RPMI7951 (cell line): Measurements from ENCODE around the gene MAD1L1. TPM values are rescaled to one million over a fixed set of nuclear protein-coding genes. Genes with fewer than 3 reads are reported as not detected.
A peak's percentile ranks its signal among the peaks of the same experiment; 100 is the strongest.

Source experiments
- DNase-seq: peaks from one replicate; pipeline ENCODE4 v3.0.0-alpha.2; 2012; ENCODE audit warnings: low read depth
- total RNA-seq: library from RNA; depleted of rRNA; stranded (reverse); fragments of >200 nt; shearing (Covaris generic); gene quantifications from 2 replicates; pipeline ENCODE4 v1.2.3, GENCODE V29; 2014

The MAD1L1 gene
- total RNA-seq, 1 experiment from 2014 or later, result 133 TPM

DNA sequence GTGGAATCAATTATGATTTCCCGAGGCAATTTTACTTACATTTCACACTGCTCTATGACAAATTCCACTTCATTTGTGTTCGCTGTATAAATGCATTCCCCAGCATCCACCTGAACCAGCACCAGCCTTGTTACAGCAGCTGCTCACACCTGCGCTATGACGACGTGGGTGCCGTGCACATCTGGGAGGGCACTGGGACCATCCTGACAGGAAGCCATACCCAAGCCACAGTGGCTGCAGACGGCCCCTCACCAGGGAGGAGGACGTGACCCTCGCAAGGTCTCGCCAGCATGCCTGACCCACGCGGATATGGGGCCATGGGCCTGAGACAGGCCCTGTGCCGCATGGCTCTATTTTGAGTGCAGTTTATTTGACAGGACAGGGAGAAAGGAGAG, 201.3 kb downstream of the MAD1L1 start:
- no peak for DNase-seq

DNA sequence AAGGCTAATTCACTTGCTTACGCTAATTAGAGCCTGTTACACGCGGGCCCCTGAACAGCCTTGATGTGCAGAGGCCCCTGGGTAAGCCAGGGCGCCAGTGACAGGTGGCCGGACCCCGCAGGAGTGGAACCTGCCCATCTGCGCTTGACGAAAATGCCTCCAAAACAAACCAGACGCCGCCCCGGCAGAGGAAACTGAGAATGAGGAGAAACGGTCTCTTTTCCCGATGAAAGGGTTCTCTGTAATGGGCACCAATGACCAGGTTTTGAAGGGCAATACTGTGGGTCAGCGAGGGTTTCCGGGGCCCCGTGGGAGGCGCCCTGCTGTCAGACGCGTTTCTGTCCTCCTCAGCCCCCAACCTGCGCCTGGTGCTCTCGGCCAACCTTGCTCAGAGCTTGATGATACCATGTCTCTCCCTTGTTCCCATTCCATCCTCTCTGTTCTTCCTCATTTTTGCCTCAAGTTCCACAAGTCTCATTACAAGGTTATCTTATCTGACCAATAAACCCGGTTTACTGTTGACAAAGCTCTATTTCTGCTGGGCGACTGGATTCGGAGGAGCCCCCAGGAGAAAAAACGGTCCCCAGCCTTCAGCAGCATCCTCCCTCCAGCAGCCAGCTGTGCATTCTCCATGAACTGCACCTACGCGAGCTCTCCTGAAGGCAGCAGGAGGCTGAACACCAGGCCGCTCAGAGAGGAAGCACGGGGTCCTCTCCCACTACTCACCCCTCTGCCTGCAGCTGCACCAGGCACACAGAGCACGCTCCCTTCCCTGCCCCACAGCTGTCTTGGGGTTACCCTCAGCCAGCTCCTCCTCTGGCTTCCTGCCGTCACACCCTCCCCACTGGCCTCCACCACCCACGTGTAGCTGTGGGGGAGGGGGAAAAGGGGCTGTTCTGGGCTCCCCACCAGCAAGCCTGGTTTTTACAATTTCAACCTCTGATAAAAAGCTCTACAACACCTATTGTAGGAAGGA, 202.0 kb downstream of the MAD1L1 start:
- DNase-seq, result no peak

DNA sequence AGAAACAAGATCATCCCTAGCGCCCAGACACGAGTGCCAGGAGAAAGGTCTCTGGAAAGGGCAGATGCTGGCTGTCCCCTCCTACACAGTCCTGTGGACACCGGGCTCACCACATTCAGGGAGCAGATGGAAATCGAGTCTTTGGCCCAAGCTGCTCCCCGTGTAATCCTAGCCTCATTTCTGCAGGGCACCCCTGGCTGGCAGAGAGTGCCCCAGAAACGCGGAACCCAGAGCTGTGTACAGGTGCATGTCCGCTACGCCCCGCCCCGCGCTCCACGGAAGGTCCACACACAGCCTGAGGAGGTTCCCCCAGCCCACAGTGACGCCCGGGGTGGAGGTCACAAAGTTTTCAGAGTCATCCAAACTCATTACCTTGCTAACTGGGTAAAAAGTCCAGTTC, 202.8 kb downstream of the MAD1L1 start:
- DNase-seq, result no peak

DNA sequence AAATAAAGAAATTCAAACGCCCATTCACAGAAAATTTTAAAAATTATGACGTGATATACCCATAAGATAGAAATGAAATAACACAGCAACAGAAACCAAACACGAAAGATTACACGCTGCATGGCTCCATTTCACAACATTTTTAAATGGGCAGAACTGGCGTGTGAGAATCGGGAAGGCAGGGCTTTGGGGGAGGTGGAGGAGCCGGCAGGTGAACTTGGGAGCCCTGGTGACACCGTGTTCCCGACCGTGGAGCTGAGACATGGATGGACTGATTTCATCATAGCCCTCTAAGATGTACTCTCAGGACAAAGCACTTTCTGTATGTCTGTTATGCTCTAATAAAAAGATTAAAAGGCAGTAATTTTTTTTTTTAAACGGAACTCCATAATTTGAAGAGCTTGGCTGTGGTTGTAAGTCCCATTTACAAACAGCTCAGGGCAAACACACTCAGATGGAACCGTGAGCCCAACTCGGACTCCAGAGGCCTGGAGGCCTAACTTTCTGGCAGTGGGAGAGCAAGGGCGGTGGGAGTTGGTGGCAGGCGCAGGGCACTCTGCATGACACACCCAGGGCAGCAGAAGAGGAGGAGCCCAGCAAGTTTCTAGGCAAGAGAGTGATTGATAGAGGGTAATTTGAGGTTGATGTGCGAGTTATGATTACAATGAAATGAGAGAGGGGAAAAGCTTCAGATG, 203.4 kb downstream of the MAD1L1 start:
- DNase-seq, result no peak

DNA sequence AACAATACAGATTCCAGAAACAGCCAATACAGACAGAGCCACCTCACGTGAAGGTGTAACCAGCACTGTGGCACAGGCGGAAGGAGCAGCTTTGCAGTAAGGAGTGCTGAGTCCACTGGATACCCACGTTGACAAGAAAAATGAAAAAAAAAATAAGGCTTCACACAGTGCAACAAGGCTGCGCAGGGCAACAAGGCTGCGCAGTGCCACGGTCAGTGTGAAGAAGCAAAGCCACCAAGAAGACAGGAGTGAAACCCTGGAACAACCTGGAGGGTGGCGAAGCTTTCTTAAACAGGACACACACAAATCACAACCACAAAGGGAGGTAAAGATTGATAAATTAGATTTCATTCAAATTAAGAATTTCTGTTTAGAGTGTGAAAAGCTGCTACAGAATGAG, 204.0 kb downstream of the MAD1L1 start:
- no peak for DNase-seq

DNA sequence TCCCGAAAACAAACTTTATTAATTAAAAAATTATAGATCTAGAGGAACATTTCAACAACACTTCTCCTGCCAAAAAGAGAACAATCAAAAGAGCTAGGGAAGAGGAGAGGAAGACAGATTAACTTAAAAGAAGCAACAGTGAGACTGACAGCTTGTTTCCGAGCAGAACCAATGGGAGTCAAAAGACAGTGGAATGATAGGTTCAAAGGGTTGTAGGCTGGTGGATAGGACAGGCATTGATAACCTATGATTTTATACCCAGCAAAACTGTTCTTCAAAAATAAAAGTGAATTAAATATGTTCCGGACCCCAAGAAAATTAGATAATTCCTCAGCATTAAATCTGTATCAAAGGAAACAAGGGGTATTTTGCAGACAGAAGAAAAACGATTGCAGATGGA, 207.6 kb downstream of the MAD1L1 start:
- DNase-seq, result no peak

DNA sequence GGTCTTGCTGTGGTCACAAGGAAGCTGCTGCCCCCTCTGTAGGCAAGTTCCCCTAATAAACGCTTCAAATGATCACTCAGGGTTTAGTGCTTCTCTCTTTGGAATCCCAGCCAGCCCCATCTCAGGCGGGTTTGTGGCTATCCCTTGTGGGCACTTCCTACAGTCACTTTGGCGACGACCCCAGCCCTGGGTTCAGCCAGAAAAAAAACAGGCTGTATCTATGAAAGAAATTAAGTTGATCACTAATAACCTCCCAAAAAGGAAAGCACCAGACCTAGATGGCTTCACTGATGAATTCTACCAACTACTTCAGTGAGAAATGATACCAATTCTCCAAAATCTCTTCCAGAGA, 208.2 kb downstream of the MAD1L1 start:
- no peak for DNase-seq

DNA sequence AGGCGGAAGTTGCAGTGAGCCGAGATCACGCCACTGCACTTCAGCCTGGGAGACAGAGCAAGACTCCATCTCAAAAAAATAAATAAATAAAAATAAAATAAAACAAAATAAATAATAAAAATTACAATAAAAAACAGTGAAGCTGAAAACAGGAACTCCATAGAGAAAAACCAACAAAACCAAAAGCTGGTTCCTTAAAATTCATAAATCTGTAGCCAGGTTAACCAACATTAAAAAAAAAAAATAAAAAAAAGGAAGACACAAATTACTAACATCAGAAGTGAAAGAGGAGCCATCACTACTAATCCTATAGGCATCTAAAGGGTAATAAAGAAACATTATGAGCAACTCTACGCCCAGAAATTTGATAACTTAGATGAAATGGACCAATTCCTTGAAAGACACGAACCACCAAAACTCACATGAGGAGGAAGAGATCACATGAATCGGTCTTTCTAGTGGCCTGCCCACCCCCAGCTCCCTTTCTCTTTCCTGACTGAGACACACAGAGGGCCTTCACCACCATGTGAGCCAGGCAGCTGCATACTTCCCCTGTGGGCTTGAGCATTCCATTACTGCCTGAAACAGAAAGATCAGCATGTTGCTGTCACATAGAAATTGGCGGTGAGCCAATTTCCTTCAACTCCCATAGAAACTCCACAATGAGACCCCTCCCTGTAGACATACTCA, 208.7 kb downstream of the MAD1L1 start:
- peak; percentile 41 for DNase-seq

DNA sequence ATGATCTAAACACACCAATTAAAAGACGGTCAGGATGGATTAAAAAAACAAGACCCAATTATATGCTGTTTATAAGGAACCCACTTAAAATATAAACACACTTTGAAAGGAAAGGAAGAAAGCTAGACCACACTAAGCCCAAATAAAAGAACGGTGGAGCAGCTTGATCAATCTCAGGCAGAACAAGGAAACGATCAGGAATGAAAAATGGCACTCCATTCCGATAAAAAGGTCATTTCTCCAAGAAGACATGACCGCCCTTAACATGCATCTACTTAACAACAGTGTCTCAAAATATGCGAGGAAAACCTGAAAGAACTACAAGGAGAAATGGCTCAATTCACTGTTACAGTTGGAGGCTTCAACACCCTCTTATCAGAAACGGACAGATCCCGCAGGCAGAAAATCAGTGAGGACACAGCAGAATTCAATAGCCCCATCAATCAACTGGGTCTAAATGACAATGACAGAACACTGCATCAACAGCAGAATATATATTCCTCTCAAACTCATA, 210.0 kb downstream of the MAD1L1 start:
- no peak for DNase-seq

DNA sequence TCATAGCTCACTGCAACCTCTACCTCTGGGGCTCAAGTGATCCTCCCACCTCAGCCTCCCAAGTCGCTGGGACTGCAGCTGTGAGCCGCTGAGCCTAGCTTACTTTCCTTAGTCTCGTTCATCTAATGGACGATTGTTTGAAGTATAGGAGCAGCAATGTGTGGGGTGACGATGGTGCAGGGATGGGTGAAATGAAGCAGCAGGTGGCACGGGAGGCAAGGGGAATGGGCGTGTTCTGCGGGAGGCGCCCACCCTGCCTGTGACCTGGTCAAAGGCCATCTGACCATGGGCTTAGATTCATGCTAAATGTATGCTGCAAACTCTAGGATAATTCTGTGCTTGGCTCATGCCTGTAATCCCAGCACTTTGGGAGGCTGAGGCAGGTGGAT, 210.7 kb downstream of the MAD1L1 start:
- no peak for DNase-seq

DNA sequence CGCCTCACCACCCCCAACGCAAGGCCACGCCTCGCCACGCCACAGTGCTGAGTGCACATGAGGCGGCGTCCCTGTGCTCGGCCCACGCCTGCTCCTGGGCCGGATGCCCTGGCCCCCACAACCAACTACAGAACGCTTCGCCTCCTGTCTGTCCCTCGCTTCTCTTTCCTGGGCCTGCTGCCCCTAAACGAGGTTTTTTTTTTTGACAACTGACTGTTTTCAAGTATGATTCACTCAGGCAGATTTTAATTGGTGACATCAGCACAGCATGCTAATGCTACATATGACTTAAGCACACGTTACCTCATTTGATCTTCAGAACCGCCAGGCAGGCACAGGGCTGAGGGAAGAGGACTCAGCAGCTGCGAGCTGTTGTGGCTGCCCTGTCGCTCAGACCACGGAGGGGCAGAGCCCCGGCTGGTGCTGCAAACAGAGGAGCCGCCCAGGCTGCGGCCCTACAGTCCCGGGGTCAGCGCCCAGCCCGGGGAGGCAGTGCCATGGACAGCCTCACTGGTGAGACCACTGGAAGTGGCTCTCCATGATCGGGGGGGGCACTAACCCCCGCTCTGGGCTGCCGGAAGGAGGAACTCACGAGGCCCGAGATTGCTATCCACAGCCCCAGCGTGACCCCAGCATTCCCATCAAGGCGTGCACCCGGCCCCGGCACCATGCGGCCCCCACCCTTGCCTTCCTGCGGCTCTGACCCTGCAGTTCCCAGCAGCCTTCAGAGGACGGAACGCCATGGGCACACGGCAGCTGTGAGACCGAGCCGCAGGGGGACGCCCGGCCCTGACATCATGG, 212.8 kb downstream of the MAD1L1 start:
- peak; percentile 46 for DNase-seq

DNA sequence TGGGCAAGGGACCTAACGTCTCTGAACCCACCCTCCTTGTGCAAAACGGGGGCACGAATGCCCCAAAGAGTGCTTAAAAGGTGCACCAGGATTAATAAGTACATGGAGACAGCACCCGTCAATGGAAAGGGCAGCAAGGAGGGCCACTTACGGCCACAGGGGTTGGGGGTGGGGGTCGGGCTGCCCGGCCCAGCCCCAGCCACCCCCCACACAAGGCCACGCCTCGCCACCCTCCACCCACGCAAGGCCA, 213.4 kb downstream of the MAD1L1 start:
- no peak for DNase-seq

DNA sequence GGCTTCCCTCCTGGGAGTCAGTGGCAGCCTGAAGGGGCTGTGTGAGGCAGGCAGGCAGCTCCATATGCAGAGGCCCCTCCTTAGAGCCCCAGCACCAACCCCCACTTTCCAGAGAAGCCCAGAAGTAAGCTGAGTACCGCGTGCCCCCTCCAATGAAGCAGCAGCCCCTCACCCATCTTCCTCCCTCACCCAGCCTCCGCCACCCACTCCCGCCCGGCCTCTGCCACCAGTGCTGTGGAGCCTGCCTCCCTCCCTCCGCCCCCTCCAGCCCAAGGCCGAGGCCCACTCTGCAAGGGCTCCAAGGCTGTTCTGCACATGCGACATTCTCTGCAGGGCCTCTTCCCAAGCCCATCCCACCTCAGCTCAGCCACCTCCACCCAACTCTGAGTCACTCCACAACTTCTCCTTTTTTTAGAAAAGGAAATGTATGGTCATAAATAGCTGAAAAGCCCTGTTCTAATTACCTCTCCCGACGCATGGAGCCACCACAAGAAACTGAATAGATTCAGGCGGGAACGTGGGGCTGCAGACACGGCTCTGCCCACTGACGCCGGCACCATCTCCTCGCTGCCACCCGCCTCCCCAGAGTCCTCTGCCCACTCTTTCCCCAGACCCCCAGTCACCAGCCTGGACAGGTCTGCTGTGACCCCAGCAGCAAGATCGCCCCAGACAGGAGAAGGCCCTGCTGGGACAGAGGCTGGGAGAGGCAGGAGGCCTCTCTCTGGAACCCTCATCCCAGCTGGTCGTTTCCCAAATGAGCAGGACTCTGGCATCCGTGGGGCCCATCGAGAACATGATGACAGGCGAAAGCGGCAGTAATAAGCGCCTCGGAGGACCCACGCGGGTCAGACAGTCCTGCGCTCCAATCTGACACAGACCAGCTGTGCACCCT, 213.9 kb downstream of the MAD1L1 start:
- peak; percentile 63 for DNase-seq

DNA sequence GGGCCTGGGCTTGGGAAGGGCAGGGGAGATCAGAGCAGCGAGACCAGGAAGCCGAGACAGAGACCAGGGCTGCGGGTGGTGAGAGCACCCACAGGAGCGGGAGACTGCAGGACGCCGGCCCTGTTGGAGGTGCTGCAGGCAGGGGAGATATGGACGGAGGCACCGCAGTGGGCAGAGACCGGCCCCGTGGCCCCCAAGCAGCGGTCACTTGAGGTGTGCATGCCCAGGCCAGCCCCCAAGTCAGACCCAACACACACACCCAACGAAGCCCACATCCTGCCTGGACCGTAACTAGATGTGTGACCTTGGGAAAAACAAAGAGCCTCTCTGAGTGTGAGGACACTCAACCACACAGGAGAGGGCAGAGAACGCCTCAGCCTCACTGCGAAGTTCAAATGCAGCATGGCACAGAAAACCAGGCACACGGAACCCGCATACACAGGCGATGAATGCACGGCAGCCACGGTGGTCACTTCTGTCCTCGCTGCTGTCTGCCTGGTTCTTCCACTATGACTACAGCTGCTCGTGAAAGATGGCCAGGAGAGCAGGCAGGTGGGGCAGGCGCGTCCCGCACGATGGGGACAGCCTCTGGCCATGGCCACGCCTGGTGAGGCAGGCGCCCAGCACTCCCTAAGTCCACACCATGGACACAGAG, 214.7 kb downstream of the MAD1L1 start:
- no peak for DNase-seq

DNA sequence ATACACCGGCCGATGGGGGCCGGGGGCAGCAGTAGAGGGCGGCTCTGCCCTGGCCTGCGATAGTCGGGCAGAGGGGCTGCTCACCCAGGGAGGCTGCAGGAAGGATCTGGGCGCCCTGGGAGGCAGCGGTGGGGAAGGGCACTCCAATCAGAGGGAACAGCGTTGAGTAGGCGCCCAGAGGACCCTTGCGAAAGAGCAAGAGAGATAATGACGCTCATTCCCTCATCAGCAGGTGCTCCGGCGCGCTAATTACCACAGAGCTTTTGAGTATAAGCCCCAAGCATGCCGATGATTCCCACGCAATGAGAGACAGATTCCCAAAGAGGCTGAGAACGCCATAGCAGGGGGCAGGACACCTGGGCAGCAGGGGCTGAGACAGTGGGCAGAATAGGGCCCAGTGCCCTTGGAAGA, 215.3 kb downstream of the MAD1L1 start:
- DNase-seq, result no peak

DNA sequence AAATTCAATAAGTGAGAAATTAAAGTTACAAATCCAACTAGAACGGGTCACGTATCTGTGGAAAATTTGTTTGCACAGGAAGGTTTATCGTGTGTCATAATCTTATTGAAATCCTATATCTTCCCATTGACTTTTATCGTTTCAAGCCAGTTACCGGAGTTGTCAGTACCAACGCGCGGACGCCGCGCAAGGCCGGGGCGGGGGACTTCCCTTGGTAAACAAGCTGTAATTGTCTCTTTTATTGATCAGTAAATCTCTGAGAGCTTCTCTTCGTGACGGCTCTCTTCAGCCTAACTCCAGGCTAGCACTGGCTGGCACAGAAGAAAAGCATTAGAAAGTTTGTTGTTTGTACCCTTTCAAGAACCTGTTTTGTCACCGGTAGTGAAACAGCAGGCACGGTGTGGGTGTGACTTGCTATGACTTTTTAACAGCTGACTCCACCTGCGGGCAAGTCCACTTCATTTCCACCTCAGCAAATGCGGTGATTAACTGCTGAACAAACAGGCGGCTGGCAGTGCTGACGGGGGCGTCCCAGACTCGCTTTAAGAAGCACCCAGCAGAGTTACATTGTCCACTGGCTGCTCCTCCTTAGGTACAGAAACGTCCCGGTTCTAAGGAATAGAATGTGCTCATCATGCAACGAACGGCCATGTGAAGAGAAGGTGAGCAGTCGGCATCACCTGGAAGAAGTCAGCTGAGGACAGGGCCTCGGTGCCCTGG, 215.8 kb downstream of the MAD1L1 start:
- no peak for DNase-seq

DNA sequence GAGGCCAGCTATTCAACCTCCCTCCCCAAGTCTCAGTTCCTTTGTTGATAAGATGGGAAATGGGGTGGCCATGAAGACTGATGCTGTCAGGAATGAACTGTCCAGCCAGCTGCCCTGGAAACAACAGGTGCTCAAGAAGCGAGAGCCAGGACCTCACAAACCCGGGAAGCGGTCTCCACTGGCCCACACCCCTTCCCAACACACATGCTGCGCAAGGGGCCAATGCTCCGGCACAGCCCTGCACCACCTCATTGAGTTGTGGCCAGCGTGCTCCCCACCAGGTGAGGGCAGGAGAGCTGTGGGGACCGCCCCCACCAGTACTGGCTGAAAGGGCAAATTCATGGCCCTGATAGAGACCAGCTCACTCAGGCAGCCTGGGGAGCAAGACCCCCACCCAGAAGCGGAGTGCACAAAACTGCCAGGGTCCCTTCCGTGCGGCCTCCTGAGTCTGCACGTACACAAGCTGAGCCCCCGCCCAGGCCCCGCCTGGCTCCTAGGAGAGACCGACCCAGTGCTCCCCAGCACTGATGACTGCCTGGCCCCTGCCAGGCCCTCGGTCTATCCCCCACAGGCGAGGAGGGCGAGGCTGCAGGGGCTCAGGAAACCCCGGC, 216.6 kb downstream of the MAD1L1 start:
- no peak for DNase-seq

DNA sequence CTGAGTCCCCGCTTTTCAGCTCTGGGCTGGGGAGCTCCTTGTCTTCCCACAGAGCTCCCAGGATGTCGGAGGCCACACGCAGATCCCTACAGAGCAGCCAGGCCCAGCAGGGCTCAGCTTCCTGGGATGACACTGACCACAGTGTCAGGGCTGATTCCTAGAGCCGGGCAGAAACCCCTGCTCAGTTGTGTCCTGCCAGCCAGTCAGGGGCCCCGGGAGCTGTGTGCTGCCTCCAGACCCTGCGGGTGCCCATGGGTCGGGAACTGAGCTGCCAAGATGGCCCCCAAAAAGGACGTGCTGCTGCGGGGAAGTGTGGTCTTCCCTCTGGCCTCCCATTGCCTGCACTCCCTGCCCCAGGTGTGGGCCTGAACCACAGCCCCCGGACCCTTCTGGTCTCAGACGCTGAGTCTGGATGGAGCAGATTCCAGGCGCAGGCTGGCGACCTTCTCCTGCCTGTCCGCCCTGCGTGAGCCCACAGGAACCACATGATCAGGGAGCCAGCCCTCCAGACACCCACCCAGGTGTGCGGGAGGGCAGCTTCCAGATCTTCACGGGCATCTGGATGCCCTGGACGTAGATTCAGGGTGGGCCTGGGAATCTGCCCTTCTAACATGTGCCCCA, 217.4 kb downstream of the MAD1L1 start:
- no peak for DNase-seq
